H1 (cell line): ENCODE measurements around the gene RPP14. TPM values are rescaled to one million over a fixed set of nuclear protein-coding genes. Genes with fewer than 3 reads are reported as not detected.

Experiments
- CTCF ChIA-PET: fragments of 300-600 bp; sonication (Branson Sonifier 250); formaldehyde crosslinking; loops from one replicate; lab custom pipeline; 2021; ENCODE audit not compliant: partially characterized antibody; lab: Charles Lee
- POLR2A ChIA-PET: fragments of 300-600 bp; sonication (Branson Sonifier 250); formaldehyde crosslinking; loops from one replicate; lab custom pipeline; 2021; ENCODE audit warnings: inconsistent platforms; ENCODE audit not compliant: partially characterized antibody; lab: Charles Lee
- DNase-seq, 2 experiments: peaks; one replicate each; pipeline versions ENCODE4 v3.0.0 to v3.0.0-alpha.2; 2010 to 2022; ENCODE audit warnings: low spot score in 2 of 2, low read depth in 1 of 2, mixed read lengths in 1 of 2
- FAIRE-seq: peaks from 2 replicates; lab custom pipeline; 2011; peaks lifted over from hg19 to GRCh38; lab: Jason Lieb, UNC
- H2AFZ ChIP-seq: 2 replicates; pipeline ENCODE4 v1.8.1; 2012; ENCODE audit warnings: low read length, inconsistent platforms
- H2AK5ac ChIP-seq: 2 replicates; pipeline ENCODE4 v1.6.1; 2013; ENCODE audit warnings: low read depth, low read length
- H2BK120ac ChIP-seq: replicated peaks from 2 replicates; pipeline ENCODE3; 2013; ENCODE audit warnings: low read depth, low read length, inconsistent platforms
- H2BK12ac ChIP-seq: 2 replicates; pipeline ENCODE4 v1.6.1; 2013; ENCODE audit warnings: low read depth, low read length
- H2BK15ac ChIP-seq: 2 replicates; pipeline ENCODE4 v1.6.1; 2013; ENCODE audit warnings: low read length
- H2BK20ac ChIP-seq: 2 replicates; pipeline ENCODE4 v1.6.1; 2013; ENCODE audit warnings: low read length
- H2BK5ac ChIP-seq: 2 replicates; pipeline ENCODE4 v1.6.1; 2013; ENCODE audit warnings: low read depth, low read length
- H3K14ac ChIP-seq: 2 replicates; pipeline ENCODE4 v1.6.1; 2013; ENCODE audit warnings: inconsistent platforms; ENCODE audit not compliant: insufficient read length
- H3K18ac ChIP-seq: 2 replicates; pipeline ENCODE4 v1.6.1; 2013; ENCODE audit warnings: low read length; ENCODE audit errors: extremely low read depth
- H3K23ac ChIP-seq: 2 replicates; pipeline ENCODE4 v1.6.1; 2013; ENCODE audit warnings: inconsistent platforms; ENCODE audit not compliant: insufficient read length
- H3K23me2 ChIP-seq: 2 replicates; pipeline ENCODE4 v1.6.1; 2013; ENCODE audit warnings: low read depth, low read length
- H3K27ac ChIP-seq: 2 replicates; pipeline ENCODE4 v1.6.1; 2011; ENCODE audit warnings: low read depth, low read length, inconsistent platforms
- H3K27me3 ChIP-seq, 4 experiments: replicated peaks in 1 of 4; 1 replicate in 1 of 4; 2 replicates in 3 of 4; pipeline versions ENCODE4 v1.6.1 to v1.8.1; 2011 to 2013; ENCODE audit warnings: low read length in 3 of 4, mild to moderate bottlenecking in 3 of 4, inconsistent platforms in 2 of 4, mixed read lengths in 2 of 4, moderate library complexity in 1 of 4; ENCODE audit not compliant: control insufficient read depth in 3 of 4, insufficient read depth in 3 of 4; ENCODE audit errors: extremely low read depth in 1 of 4
- H3K36me3 ChIP-seq, 4 experiments: 2 replicates each; pipeline versions ENCODE4 v1.6.1 to v1.8.1; 2011 to 2013; ENCODE audit warnings: mild to moderate bottlenecking in 4 of 4, low read length in 3 of 4, moderate library complexity in 2 of 4, control low read depth in 1 of 4, inconsistent platforms in 1 of 4; ENCODE audit not compliant: insufficient read depth in 4 of 4, control insufficient read depth in 2 of 4
- H3K4ac ChIP-seq: replicated peaks from 2 replicates; pipeline ENCODE3; 2013; ENCODE audit warnings: low read length, low read depth, mixed read lengths, inconsistent platforms; ENCODE audit not compliant: insufficient read length
- H3K4me1 ChIP-seq, 4 experiments: replicated peaks in 1 of 4; 1 replicate in 1 of 4; 2 replicates in 3 of 4; pipeline versions ENCODE4 v1.6.1 to v1.8.1; 2011 to 2013; ENCODE audit warnings: low read length in 3 of 4, inconsistent platforms in 2 of 4, mixed read lengths in 1 of 4; ENCODE audit not compliant: insufficient read depth in 4 of 4, control insufficient read depth in 3 of 4
- H3K4me2 ChIP-seq, 2 experiments: 2 replicates each; pipeline versions ENCODE4 v1.6.1 to v1.8.1; 2011 to 2013; ENCODE audit warnings: low read depth in 2 of 2, low read length in 2 of 2, control low read depth in 1 of 2, inconsistent platforms in 1 of 2, mild to moderate bottlenecking in 1 of 2; ENCODE audit not compliant: insufficient read depth in 1 of 2
- H3K4me3 ChIP-seq, 4 experiments: fragments of 200-600, 300-600 bp in 1 of 4; sonication (generic), shearing (Covaris generic), sonication (Bioruptor Twin) in 1 of 4; 2 replicates each; pipeline versions ENCODE4 v1.5.1 to v1.8.1; 2011 to 2016; ENCODE audit warnings: low read length in 4 of 4, low read depth in 3 of 4, control low read depth in 2 of 4, inconsistent platforms in 2 of 4, mild to moderate bottlenecking in 2 of 4, mixed read lengths in 1 of 4, moderate library complexity in 1 of 4; ENCODE audit not compliant: insufficient read depth in 2 of 4; ENCODE audit errors: extremely low read depth in 1 of 4
- H3K56ac ChIP-seq: replicated peaks from 2 replicates; pipeline ENCODE3; 2013; ENCODE audit warnings: low read depth, mild to moderate bottlenecking, mixed read lengths, low read length, inconsistent platforms; ENCODE audit not compliant: insufficient read length
- H3K79me1 ChIP-seq: 2 replicates; pipeline ENCODE4 v1.6.1; 2013; ENCODE audit warnings: low read depth, low read length, control low read depth
- H3K79me2 ChIP-seq, 2 experiments: 2 replicates each; pipeline versions ENCODE4 v1.6.1 to v1.8.1; 2012 to 2013; ENCODE audit warnings: low read length in 2 of 2, mild to moderate bottlenecking in 2 of 2, inconsistent platforms in 1 of 2; ENCODE audit not compliant: insufficient read depth in 2 of 2, control insufficient read depth in 1 of 2
- H3K9ac ChIP-seq, 4 experiments: replicated peaks in 1 of 4; 1 replicate in 1 of 4; 2 replicates in 3 of 4; pipeline versions ENCODE4 v1.6.1 to v1.8.1; 2011 to 2013; ENCODE audit warnings: low read depth in 3 of 4, low read length in 3 of 4, control low read depth in 2 of 4, mild to moderate bottlenecking in 2 of 4, moderate library complexity in 2 of 4, inconsistent platforms in 1 of 4; ENCODE audit errors: extremely low read depth in 1 of 4
- H3K9me3 ChIP-seq, 2 experiments: 2 replicates each; pipeline versions ENCODE4 v1.6.1 to v1.8.1; 2012 to 2013; ENCODE audit warnings: mild to moderate bottlenecking in 2 of 2, moderate library complexity in 2 of 2, control low read depth in 1 of 2, inconsistent platforms in 1 of 2, low read depth in 1 of 2, low read length in 1 of 2, mixed read lengths in 1 of 2; ENCODE audit not compliant: insufficient read depth in 2 of 2
- H4K20me1 ChIP-seq, 2 experiments: replicated peaks in 1 of 2; 2 replicates each; pipeline versions ENCODE3 to v1.8.1; 2011 to 2013; ENCODE audit warnings: inconsistent platforms in 2 of 2, low read length in 2 of 2, mild to moderate bottlenecking in 1 of 2; ENCODE audit not compliant: insufficient read depth in 2 of 2, control insufficient read depth in 1 of 2
- H4K5ac ChIP-seq: 2 replicates; pipeline ENCODE4 v1.6.1; 2013; ENCODE audit warnings: low read length, low read depth, mixed read lengths, inconsistent platforms; ENCODE audit not compliant: insufficient read length
- H4K8ac ChIP-seq: 2 replicates; pipeline ENCODE4 v1.8.0; 2013; ENCODE audit warnings: mild to moderate bottlenecking, moderate library complexity, low read length, inconsistent platforms; ENCODE audit not compliant: insufficient read depth; ENCODE audit errors: extremely low read depth
- H4K91ac ChIP-seq: replicated peaks from 2 replicates; pipeline ENCODE3; 2013; ENCODE audit warnings: low read length, mixed read lengths, inconsistent platforms; ENCODE audit not compliant: insufficient read length
- CBX5 ChIP-seq: fragments of 300-800, 300-1000 bp; sonication (generic); IDR thresholded peaks from 2 replicates; pipeline ENCODE4 v1.7.1; 2016; ENCODE audit warnings: antibody characterized with exemption, low read length, low read depth
- FOSL1 ChIP-seq: IDR thresholded peaks from 2 replicates; pipeline ENCODE4 v1.6.1; 2011; ENCODE audit warnings: mild to moderate bottlenecking, low read depth, low read length, moderate library complexity; ENCODE audit not compliant: insufficient read depth
- MAFK ChIP-seq: IDR thresholded peaks from 2 replicates; pipeline ENCODE4 v1.6.1; 2012; ENCODE audit warnings: low read depth, mild to moderate bottlenecking, improper control_type of control experiment, low read length
- POLR2A ChIP-seq, 2 experiments: IDR thresholded peaks; 1 replicate in 1 of 2; 2 replicates in 1 of 2; pipeline ENCODE4 v1.6.1; 2011; ENCODE audit warnings: low read depth in 2 of 2, low read length in 2 of 2, mild to moderate bottlenecking in 2 of 2; ENCODE audit errors: control extremely low read depth in 1 of 2
- TAF1 ChIP-seq: IDR thresholded peaks from 2 replicates; pipeline ENCODE4 v1.6.1; 2011; ENCODE audit warnings: mild to moderate bottlenecking, low read depth, low read length
- TBP ChIP-seq: IDR thresholded peaks from 2 replicates; pipeline ENCODE4 v1.6.1; 2011; ENCODE audit warnings: low read depth, low read length, improper control_type of control experiment
- TCF12 ChIP-seq: IDR thresholded peaks from 2 replicates; pipeline ENCODE4 v1.6.1; 2011; ENCODE audit warnings: low read depth, mild to moderate bottlenecking, low read length
- TEAD4 ChIP-seq: IDR thresholded peaks from 2 replicates; pipeline ENCODE4 v1.6.1; 2012; ENCODE audit warnings: low read depth, low read length, inconsistent platforms, mixed read lengths
- WGBS, 2 experiments: shearing (Covaris generic) in 1 of 2; methylation state at CpG; one replicate each; pipeline versions ENCODE4 v1.1.6 to v1.1.7; 2013 to 2015; ENCODE audit warnings: low lambda C conversion rate in 2 of 2, mixed read lengths in 2 of 2, inconsistent platforms in 1 of 2, low coverage in 1 of 2, missing lambda C conversion rate in 1 of 2; ENCODE audit not compliant: insufficient replicate concordance in 2 of 2, insufficient coverage in 1 of 2, insufficient read length in 1 of 2; ENCODE audit errors: extremely low coverage in 1 of 2, missing lambda C conversion rate in 1 of 2; 5-methylcytosine and 5-hydroxymethylcytosine counted together
- polyA plus RNA-seq, 7 experiments: library from polyadenylated mRNA; depleted of rRNA in 3 of 7; stranded (reverse) in 5 of 7; unstranded in 2 of 7; fragments of >200 nt in 5 of 7; fragments of 200-250 nt in 2 of 7; gene quantifications; 1 replicate in 5 of 7; 2 replicates in 1 of 7; 4 replicates in 1 of 7; pipeline versions ENCODE4 v1.2.1 to v1.2.3, GENCODE V29; 2011 to 2013; ENCODE audit warnings: missing spikeins in 2 of 7, mixed read lengths in 2 of 7
- total RNA-seq: library from RNA; stranded (reverse); fragmentation: NEBNext Ultra II Directional; extraction: Animal tissue kit (Norgen Biotek cat#: 25700); gene quantifications from 2 replicates; pipeline ENCODE4 v1.2.1, GENCODE V29; 2021

RPP14 gene
- total and polyA plus RNA-seq, 2 of the 8 experiments (the other 6 are each of a cell fraction or from before 2014, with no cell fraction given) = 11.7 to 23.4 TPM

DNA sequence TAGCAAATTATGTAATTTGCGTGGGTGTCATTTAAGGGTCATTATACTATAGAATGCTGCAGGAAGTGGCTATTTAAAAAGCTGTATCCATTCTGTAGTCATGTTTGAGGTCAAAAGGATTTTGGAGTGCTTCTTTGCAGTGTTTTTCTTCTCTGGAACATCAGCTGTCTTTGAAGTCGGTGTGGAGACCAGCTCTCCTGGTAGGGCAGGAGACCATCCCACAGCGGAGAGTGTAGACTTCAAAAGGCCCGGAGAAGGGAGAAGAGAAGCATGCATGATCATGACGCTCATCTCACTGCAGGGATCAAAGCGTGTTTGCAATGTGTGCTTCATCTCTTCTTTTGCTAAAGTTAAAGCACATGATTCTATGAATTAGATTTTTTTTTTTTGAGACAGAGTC lies 46.6 kb downstream of the RPP14 start:
- H3K4me3 ChIP-seq = no peak overlapping the region
- no peak overlapping the region for H4K5ac ChIP-seq
- DNase-seq (no peak), FAIRE-seq (no peak)
- no peak overlapping the region for H3K9ac ChIP-seq
- H3K4ac ChIP-seq = no peak overlapping the region
- H3K23ac ChIP-seq = no peak overlapping the region
- no peak overlapping the region for H3K56ac ChIP-seq
- H3K27ac ChIP-seq = no peak overlapping the region
- H2AK5ac ChIP-seq = no peak overlapping the region
- no peak overlapping the region for H2BK120ac ChIP-seq
- ChIA-PET POLR2A (no interaction called here), CTCF (interaction anchor here (0.6 to 2.6 kb wide), 12 partner anchors 13 to 185 kb away, joined by 3 to 11 read pairs (median 4); partner anchors contain the start of genes ACOX2, HTD2 and RPP14)
- H3K36me3 ChIP-seq = no peaks in the 10 kb centered on the region
- H4K91ac ChIP-seq = no peak overlapping the region
- WGBS, 2 experiments = 94% methylated on average over 6 of the region's 6 CpGs; no CpG with 5 or more reads in 1 of the 2 experiments
- no peaks in the 10 kb centered on the region for H3K9me3 ChIP-seq
- H2BK20ac ChIP-seq = no peak overlapping the region
- no peaks in the 10 kb centered on the region for H3K79me1 ChIP-seq
- no peak overlapping the region for H2BK15ac ChIP-seq
- no peak overlapping the region for H3K18ac ChIP-seq
- no peaks in the 10 kb centered on the region for H3K79me2 ChIP-seq
- no peak overlapping the region for H3K4me2 ChIP-seq
- H2BK12ac ChIP-seq = no peak overlapping the region
- no peak overlapping the region for H3K14ac ChIP-seq
- H2AFZ ChIP-seq = no peak overlapping the region
- H3K27me3 ChIP-seq = no peaks in the 10 kb centered on the region
- no peaks in the 10 kb centered on the region for H4K20me1 ChIP-seq
- H4K8ac ChIP-seq = no peak overlapping the region
- 0 out of 7 replicates have a peak, but pooled peaks cover 0 to 3% (median 2%) of the 10 kb centered on the region in 4 experiments for H3K4me1 ChIP-seq
- H3K23me2 ChIP-seq = no peaks in the 10 kb centered on the region
- no peak overlapping the region for H2BK5ac ChIP-seq
- no peak for TF ChIP-seq TEAD4
- no peak for TF ChIP-seq TAF1
- no peak for TF ChIP-seq MAFK
- no peak for TF ChIP-seq TBP
- no peak for TF ChIP-seq TCF12
- no peak for TF ChIP-seq POLR2A (IDR thresholded peaks at IDR 0.05; ENCODE audit: control extremely low read depth in 1 of 2, low read depth in 2 of 2, low read length in 2 of 2)
- TF ChIP-seq CBX5 = no peak
- no peak for TF ChIP-seq FOSL1
